ENCODE results near the gene CRYM.
"Not testable (repeated sequence)": the region's sequence is repeated elsewhere in the genome, so short reads cannot be mapped to it uniquely, and the experiment has no call there.

The CRYM gene

GRCh38 chr16:21281698-21282389 lies 3.8 kb upstream of the CRYM start:
- no peak for DNase-seq (ENCODE audit: low read depth in 2 of 3, low spot score in 2 of 3)

DNA sequence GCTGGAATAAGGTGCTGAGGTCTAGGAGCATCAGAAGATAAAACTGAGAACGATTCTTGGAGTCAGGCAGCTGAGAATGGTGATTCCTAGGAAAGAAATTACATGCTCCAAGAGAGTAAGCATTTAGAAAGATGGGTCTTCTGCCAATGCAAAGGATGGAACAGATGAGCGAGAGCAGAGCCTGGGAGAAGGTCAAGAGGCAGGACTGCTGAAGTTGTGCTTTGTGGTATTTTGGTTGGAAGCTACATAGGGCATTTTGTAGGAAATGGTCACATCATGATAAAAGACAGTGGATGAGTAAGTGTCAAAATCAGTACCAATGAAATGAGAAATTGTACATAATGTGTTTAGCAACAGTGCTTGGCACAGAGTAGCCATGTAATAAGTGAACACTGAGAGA lies 1.4 kb upstream of the CRYM start:
- no peak for DNase-seq (ENCODE audit: low read depth in 2 of 3, low spot score in 2 of 3)

GRCh38 chr16:21277045-21277926 lies 804 bp downstream of the CRYM start:
- DNase-seq (ENCODE audit: low read depth in 2 of 3, low spot score in 2 of 3) = no peak

DNA sequence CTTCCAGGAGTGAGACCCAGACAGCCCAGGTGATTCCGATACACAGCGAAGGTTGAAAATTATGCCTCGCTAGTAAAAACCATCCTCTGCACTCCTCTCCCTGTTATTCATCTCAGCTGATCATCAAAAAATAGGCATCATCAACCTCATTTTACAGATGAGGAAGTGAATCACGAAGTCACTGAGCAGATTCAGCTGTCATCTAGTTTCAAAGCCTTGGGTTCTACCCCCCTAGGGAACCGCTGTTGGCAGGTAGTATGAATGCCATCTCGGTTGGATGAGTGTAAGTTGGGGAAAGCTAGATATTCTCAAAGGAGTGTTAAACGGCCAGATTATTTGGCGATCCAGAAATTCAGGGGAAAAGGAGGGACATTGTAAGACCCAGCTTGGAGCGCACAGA lies 2.0 kb downstream of the CRYM start:
- no peak for DNase-seq (ENCODE audit: low read depth in 2 of 3, low spot score in 2 of 3)

GRCh38 chr16:21275529-21275928 lies 2.6 kb downstream of the CRYM start:
- DNase-seq (ENCODE audit: low read depth in 2 of 3, low spot score in 2 of 3) = no peak

DNA sequence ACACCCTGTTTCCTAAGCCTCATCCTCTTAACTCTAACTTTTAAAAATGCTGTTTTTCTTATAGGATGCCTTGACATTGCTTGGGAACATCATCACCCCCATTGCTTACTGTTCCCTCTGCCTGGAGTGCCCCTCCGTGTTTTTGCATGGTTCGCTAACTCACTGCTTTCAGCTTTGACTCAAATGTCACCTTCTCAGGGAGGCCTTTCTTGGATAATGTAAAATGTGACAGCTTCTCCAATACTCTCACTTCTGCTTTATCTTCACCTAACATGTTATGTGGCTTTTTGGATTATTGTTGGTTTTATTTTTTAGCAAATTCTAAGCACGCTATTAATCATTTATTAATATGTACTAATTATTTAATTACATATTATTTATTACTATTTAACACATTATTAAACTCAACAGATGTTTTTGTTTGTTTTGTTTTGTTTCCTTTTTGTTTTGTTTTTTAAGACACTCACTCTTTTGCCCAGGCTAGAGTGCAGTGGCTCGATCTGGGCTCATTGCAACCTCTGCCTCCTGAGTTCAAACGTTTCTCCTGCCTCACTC lies 3.8 kb downstream of the CRYM start:
- DNase-seq (ENCODE audit: low read depth in 2 of 3, low spot score in 2 of 3) = no peak

DNA sequence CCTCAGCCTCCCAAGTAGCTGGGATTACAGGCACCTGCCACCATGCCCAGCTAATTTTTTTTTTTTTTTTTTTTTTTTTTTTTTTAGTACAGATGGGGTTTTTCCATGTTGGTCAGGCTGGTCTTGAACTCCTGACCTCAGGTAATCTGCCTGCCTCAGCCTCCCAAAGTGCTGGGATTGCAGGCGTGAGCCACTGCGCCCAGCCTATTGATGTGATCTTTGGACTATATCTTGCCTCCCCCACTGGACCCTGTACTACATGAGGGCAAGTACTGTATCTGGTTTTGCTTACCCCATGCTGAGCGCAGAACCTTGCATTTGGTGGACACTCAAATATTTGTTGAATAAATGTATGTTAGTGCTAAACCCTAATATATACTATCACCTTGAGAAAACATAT lies 5.3 kb downstream of the CRYM start:
- not testable (repeated sequence) for DNase-seq (ENCODE audit: low read depth in 2 of 3, low spot score in 2 of 3)

DNA sequence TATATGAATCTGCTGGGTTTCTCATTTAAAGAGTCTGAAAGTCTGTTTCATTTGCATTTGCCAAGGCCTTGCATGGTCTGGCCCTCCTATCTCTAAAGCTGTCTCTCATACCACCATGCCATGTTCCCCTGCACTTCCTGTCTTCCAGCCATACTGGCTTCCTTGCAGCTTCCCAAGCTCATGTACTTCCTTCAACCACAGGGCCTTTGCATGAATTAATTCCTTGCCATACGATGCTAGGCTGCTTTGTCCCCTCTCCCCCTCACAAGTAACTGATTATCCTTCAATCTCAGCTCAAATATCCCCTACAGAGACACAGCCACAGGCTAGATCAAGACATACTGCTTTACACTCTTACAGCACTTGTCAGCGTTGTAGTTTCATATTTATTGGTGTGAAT lies 5.8 kb downstream of the CRYM start:
- DNase-seq (ENCODE audit: low read depth in 2 of 3, low spot score in 2 of 3) = no peak

- DNase-seq (ENCODE audit: low read depth in 2 of 3, low spot score in 2 of 3) = no peak
Measured at GRCh38 chr16:21268236-21268635, 9.9 kb downstream of the CRYM start.

DNA sequence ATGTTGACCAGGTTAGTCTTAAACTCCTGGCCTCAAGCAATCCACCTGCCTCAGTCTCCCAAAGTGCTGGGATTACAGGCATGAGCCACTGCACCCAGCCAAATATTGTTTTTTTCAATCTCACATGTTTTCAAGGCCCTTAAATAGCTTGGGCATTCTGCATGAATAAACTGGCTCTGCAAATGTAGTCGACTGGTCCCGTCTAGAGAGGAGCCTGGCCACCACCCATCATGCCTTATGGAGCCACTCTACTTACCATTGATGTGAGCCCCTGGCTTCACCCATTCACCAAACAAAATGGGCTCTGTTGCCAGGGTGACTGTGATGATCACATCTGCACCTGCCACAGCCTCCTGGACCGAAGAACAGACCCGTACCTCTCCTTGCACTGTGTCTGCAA lies 10.8 kb downstream of the CRYM start:
- no peak for DNase-seq (ENCODE audit: low read depth in 2 of 3, low spot score in 2 of 3)

- no peak for DNase-seq (ENCODE audit: low read depth in 2 of 3, low spot score in 2 of 3)
Measured at GRCh38 chr16:21265104-21265837, 12.8 kb downstream of the CRYM start.

GRCh38 chr16:21264571-21265036 lies 13.5 kb downstream of the CRYM start:
- no peak for DNase-seq (ENCODE audit: low read depth in 2 of 3, low spot score in 2 of 3)

GRCh38 chr16:21263640-21264570 lies 14.2 kb downstream of the CRYM start:
- DNase-seq (ENCODE audit: low read depth in 2 of 3, low spot score in 2 of 3) = no peak

DNA sequence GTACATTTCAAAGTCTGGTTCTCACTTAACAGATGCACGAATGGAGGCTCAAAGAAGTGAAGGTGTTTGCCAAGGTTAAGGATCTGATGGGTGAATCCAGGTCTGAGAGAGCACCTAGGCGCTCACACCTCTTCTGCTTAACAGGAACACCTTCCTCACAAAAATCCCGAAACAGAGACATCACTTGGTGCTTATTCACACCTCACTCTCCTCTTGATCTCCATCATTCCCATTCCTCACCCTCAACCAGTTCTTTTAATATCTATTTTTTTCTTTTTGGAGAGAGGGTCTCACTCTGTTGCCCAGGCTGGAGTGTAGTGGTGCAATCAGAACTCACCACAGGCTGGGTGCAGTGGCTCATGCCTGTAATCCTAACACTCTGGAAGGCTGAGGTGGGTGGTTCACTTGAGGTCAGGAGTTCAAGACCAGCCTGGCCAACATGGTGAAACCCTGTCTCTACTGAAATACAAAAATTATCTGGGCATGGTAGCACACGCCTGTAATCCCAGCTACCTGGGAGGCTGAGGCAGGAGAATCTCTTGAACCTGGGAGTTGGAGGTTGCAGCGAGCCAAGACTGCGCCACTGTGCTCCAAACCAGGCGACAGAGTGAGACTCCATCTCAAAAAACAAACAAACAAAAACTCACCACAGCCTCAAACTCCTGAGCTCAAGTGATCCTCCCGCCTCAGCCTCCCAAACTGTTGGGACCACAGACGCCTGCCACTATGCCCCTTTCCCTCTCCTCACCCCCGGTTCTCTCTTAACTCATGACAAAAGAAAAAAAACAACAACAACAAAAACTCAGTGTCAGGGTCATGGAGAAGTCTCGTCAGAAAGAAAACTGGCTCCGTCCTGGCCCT lies 15.1 kb downstream of the CRYM start:
- no peak for DNase-seq (ENCODE audit: low read depth in 2 of 3, low spot score in 2 of 3)

DNA sequence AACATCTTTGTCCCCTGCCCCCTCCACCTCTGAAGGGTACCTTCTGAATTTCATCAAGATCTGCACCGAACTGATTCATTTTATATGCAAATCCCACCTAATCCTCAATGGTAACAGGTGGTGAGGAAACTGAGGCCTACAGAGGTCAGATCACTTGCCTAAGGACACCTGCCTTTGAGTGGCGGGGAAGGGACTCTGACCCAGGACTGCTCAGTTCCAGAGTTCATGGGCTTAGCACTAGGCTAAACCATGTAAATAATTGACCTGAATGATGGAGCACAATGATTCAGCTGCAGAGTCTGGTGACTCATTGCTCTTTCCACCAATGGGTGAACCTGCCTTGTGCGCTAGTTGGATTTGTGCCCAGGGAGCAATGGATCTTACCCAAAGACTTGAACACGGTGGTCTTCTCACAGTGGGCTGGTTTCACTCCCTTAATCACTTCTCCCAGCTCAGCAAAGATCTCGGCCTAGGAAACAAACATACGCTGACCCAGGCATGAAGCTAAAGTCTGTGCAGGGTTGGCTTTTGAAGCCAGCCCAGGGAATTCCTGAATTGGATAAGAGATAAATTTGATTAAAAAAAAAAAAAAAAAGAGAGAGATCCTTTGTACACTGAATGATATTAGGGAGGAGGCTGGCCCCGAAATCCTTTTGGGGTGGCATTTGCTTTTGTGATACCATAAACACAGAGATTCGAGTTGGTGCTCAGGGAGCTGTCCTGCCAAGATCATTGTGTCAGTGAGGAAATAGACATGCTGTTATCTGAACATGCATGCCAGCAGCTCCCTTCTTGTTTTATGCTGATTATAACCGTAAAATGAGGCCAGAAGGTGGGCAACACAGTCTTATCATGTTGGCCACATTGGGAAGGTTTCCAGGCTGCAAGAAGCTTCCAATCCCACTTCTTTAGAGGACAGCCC lies 17.0 kb downstream of the CRYM start:
- DNase-seq (ENCODE audit: low read depth in 2 of 3, low spot score in 2 of 3) = no peak

GRCh38 chr16:21257284-21257683 lies 20.8 kb downstream of the CRYM start:
- no peak for DNase-seq (ENCODE audit: low read depth in 2 of 3, low spot score in 2 of 3)

DNA sequence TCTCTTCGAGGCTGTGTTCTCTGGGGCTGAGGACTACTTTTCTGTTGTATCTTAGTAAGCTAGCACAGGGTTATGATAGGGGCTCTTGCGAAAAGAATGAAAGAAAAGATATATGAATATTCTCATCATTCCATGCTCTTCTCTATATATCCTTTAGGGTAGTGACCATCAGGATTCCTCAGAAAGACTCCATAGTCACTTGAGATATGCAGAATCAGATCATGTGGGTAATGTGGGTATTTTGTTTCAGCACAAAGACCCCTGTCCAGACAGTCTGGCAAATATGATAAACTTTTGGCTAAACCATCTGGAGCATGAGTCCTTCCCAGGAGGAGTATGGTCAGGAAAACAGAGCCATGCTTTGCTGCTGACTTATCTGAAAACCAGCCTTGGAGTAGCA lies 21.5 kb downstream of the CRYM start:
- no peak for DNase-seq (ENCODE audit: low read depth in 2 of 3, low spot score in 2 of 3)

DNA sequence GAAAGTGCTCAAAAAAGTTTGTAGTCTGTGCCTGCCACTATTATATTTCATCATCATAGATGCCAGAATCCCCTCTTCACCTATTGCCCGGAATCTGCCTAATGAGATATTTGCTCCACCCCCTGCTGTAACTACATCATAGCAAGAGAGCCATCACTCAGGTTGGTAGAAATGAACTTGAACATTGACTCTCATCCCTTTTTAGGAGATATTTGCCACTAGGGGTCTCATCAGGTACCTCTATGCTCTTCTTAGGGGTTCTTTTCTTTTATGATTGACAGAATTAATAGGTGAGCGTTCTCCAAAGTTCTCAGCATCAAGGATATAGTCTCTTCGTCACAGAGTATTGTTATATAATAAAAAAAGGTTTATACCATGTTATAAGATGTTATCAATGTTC lies 24.6 kb downstream of the CRYM start:
- DNase-seq (ENCODE audit: low read depth in 2 of 3, low spot score in 2 of 3) = no peak
